KMS-11 (cell line): ENCODE data around the gene PRR14L.

Experiments used
- H2AFZ ChIP-seq: fragments of 200-600 bp; sonication (generic); 2 replicates; pipeline ENCODE4 v1.6.1; 2016; ENCODE audit warnings: antibody characterized with exemption, mixed run types, low read depth
- H3K27ac ChIP-seq: fragments of 200-600 bp; sonication (generic); 2 replicates; pipeline ENCODE4 v1.6.1; 2016; ENCODE audit warnings: mild to moderate bottlenecking, mixed run types
- H3K27me3 ChIP-seq: fragments of 200-600 bp; sonication (generic); 2 replicates; pipeline ENCODE4 v1.6.1; 2017; ENCODE audit warnings: mild to moderate bottlenecking, low read depth, mixed run types, moderate library complexity; ENCODE audit not compliant: insufficient read depth
- H3K36me3 ChIP-seq: fragments of 200-600 bp; sonication (generic); 2 replicates; pipeline ENCODE4 v1.6.1; 2017; ENCODE audit warnings: mild to moderate bottlenecking, mixed run types; ENCODE audit not compliant: insufficient read depth
- H3K4me1 ChIP-seq: fragments of 200-600 bp; sonication (generic); 2 replicates; pipeline ENCODE4 v1.6.1; 2016; ENCODE audit warnings: mild to moderate bottlenecking, low read depth, mixed run types; ENCODE audit not compliant: poor library complexity, severe bottlenecking
- H3K4me2 ChIP-seq: fragments of 200-600 bp; sonication (generic); 2 replicates; pipeline ENCODE4 v1.7.0; 2016; ENCODE audit warnings: mild to moderate bottlenecking, mixed run types
- H3K4me3 ChIP-seq: fragments of 200-600 bp; sonication (generic); IDR thresholded peaks from 2 replicates; pipeline ENCODE4 v1.6.1; 2017; ENCODE audit warnings: low read depth, low read length, mixed read lengths; ENCODE audit not compliant: insufficient read depth
- H3K79me2 ChIP-seq: fragments of 200-600 bp; sonication (generic); 2 replicates; pipeline ENCODE4 v1.6.1; 2016; ENCODE audit warnings: low read depth, mixed run types; ENCODE audit not compliant: insufficient read depth
- H3K9ac ChIP-seq: fragments of 200-600 bp; sonication (generic); 2 replicates; pipeline ENCODE4 v1.6.1; 2016; ENCODE audit warnings: mild to moderate bottlenecking, mixed run types
- H4K20me1 ChIP-seq: fragments of 200-600 bp; sonication (generic); 2 replicates; pipeline ENCODE4 v1.6.1; 2016; ENCODE audit warnings: mild to moderate bottlenecking, mixed run types; ENCODE audit not compliant: insufficient read depth
- TF ChIP-seq, protein P1 (sequence below): fragments of 200-600 bp; sonication (generic); conservative IDR thresholded peaks from 2 replicates; pipeline ENCODE4 v1.6.1; 2017; ENCODE audit warnings: low read depth, mild to moderate bottlenecking, antibody characterized with exemption, low read length, moderate library complexity, mixed read lengths

The PRR14L gene

DNA sequence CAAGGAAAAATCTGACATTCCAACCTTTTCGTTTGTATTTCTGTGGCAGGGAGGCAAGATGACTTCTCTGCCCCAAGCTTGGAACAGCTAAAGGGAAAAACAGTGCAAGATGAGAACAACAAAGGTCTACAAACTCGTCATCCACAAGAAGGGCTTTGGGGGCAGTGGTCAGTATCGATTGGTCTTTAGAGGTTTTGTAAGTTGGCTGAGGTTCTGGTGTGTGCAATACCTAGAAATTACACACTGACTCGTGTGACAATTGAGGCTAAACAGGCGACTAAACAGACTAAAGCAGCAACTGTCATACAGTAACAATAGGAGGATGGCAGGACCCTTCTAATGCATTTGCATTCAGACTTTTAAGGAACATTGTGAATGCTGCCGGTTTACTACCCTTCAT is 4.9 kb upstream of the PRR14L start:
- Histone ChIP-seq H4K20me1 (no peaks in the 10 kb centered on the region), H3K36me3 (no peaks in the 10 kb centered on the region), H3K4me3 (no peak overlapping the region), H2AFZ (peak overlapping the region; percentile 86; the same call in 1 of the 2 replicates), H3K27me3 (no peaks in the 10 kb centered on the region), H3K9ac (no peak overlapping the region), H3K4me1 (peaks cover 17% of the 10 kb centered on the region), H3K79me2 (no peaks in the 10 kb centered on the region), H3K4me2 (peak overlapping the region; percentile 86), H3K27ac (no peak overlapping the region)
- TF ChIP-seq, protein P1, sequence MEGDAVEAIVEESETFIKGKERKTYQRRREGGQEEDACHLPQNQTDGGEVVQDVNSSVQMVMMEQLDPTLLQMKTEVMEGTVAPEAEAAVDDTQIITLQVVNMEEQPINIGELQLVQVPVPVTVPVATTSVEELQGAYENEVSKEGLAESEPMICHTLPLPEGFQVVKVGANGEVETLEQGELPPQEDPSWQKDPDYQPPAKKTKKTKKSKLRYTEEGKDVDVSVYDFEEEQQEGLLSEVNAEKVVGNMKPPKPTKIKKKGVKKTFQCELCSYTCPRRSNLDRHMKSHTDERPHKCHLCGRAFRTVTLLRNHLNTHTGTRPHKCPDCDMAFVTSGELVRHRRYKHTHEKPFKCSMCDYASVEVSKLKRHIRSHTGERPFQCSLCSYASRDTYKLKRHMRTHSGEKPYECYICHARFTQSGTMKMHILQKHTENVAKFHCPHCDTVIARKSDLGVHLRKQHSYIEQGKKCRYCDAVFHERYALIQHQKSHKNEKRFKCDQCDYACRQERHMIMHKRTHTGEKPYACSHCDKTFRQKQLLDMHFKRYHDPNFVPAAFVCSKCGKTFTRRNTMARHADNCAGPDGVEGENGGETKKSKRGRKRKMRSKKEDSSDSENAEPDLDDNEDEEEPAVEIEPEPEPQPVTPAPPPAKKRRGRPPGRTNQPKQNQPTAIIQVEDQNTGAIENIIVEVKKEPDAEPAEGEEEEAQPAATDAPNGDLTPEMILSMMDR = no peak

DNA sequence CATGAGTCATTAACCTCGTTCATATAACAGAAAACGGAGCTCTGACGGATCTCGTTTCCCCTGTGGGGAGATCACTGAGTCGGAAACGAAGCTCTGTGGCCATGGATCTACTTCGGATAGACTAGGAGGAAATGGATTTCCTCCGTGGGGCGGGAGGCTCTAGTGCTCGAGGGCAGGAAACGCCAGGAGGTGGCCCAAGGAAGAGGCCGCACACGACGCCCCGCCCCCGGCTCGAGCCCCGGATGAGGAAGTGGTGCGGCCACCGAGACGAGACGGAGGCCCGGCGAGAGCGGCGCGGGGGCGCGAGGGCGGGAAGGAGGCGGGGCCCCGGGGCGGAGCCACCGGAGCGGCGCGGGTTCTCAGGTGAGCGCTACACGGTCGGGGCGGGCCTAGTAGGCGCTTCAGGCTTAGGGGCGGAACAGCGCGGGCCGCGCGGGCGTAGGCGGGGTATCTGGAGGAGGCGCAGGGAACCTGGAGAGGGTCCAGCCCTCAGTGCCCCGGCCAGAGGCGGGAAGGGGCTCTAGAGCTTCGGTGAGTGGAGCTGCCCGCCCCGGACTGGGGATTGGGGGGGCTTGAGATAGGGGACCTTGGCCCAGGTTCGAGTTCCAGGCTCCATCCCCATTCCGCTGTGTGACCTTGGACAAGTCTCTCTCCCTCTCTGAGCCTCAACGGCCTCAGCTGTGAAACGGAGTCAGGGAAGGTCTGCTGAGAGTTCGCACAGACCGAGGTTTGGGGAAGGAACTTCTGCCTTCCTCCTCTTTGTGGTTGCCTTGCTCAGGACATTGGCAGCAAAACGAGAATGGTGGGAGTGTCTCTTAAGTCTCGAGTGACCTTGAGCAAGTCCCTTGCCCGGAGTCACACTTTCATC is 3.9 kb upstream of the PRR14L start, which contains the start of gene DEPDC5:
TSS of gene DEPDC5 (plus strand) at position 386 of the 868 bp plus-strand sequence. CDS start 903 bp downstream, outside the sequence.
- peak within 1 kb of the TSS; percentile 57 for H3K4me3 ChIP-seq
- peak within 1 kb of the TSS; percentile 93 for H3K4me2 ChIP-seq
- peaks cover 8% of the 10 kb centered on the region for H3K79me2 ChIP-seq
- peaks cover 17% of the 10 kb centered on the region for H3K4me1 ChIP-seq
- H2AFZ ChIP-seq = peak within 1 kb of the TSS; percentile 86
- H3K27me3 ChIP-seq = no peaks in the 10 kb centered on the region
- H3K27ac ChIP-seq = peak within 1 kb of the TSS; percentile 60; the same call in 1 of the 2 replicates
- H4K20me1 ChIP-seq = no peaks in the 10 kb centered on the region
- no peaks in the 10 kb centered on the region for H3K36me3 ChIP-seq
- TF ChIP-seq, protein P1 = no peak
- H3K9ac ChIP-seq = peak within 1 kb of the TSS; percentile 57

DNA sequence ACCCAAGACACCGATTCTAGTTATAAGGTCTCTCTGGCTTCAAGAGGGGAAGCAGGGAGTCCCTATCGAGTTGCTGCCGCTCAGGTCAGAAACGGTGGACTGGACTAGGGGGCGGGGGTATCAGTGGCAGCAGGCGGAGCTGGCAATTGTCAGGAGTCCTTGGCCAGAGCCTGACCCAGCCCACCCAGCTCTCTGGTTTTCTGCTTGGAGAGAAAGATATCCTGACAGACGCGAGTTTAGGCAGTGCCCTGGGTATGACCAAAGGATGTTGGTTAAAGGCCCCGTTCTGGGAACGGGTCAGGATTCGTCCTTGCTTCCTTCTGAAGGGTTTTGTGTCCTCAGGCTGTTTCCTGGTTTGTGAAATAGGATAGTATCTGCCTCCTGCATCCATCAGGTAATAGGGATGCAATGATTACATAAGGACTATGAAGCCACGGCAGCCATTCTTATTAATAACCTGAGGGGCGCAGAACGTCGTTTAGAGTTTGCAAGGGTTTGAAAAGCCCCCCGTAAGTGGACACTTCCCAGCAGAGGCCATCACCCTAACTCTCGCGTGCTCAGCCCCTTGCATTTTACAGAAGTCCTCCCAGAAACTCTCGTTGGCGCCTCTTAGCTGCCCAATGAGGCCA is 3.2 kb upstream of the PRR14L start:
- no peaks in the 10 kb centered on the region for H4K20me1 ChIP-seq
- TF ChIP-seq, protein P1 = no peak
- peak overlapping the region; percentile 86 for H2AFZ ChIP-seq
- no peak overlapping the region for H3K4me3 ChIP-seq
- H3K4me1 ChIP-seq = peaks cover 25% of the 10 kb centered on the region
- no peaks in the 10 kb centered on the region for H3K36me3 ChIP-seq
- H3K79me2 ChIP-seq = peaks cover 16% of the 10 kb centered on the region
- peak overlapping the region; percentile 93 for H3K4me2 ChIP-seq
- peak overlapping the region; percentile 57; the same call in 1 of the 2 replicates for H3K9ac ChIP-seq
- peak overlapping the region; percentile 60; the same call in 1 of the 2 replicates for H3K27ac ChIP-seq
- no peaks in the 10 kb centered on the region for H3K27me3 ChIP-seq

DNA sequence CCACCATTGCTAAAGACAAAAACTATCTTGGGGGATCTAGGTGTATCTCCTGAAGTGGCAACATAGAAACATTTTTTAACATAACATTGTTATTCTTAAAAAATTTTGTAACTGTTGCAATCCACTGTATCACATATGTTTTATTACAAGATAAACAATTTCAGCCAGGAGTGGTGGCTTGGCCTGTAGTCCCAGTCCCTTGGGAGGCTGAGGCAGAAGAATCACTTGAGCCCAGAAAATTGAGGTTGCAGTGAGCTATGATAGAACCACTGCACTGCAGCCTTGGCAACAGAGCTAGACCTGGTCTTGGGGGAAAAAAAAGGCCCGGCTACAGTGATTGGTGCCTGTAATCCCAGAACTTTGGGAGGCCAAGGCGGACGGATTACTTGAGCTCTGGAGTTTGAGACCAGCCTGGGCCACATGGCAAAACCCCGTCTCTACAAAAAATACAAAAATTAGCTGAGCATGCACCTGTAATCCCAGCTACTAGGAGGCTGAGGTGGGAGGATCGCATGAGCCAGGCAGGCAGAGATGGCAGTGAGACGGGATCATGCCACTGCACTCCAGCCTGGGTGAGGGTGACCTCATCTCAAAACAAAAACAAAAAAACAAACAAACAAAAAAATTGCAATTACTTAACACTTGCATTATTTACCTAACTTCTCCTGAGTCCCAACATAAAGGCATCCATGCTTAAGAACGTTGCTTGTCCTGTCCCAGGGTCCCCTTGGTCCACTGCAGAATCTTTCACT is 2.3 kb upstream of the PRR14L start:
- H2AFZ ChIP-seq = no peak overlapping the region
- H3K4me3 ChIP-seq = no peak overlapping the region
- peaks cover 31% of the 10 kb centered on the region for H3K4me1 ChIP-seq
- peaks cover 24% of the 10 kb centered on the region for H3K79me2 ChIP-seq
- no peaks in the 10 kb centered on the region for H3K27me3 ChIP-seq
- H4K20me1 ChIP-seq = no peaks in the 10 kb centered on the region
- no peak overlapping the region for H3K9ac ChIP-seq
- H3K4me2 ChIP-seq = no peak overlapping the region
- TF ChIP-seq, protein P1 = no peak
- no peaks in the 10 kb centered on the region for H3K36me3 ChIP-seq
- H3K27ac ChIP-seq = no peak overlapping the region
